ENCODE data around the gene PDCL2. TPM values are rescaled to one million over a fixed set of nuclear protein-coding genes. Genes with fewer than 3 reads are reported as not detected.

The PDCL2 gene
- total and polyA plus RNA-seq, 2 donors (not counting 1 experiment from before 2014, with no cell fraction given), result not detected

DNA sequence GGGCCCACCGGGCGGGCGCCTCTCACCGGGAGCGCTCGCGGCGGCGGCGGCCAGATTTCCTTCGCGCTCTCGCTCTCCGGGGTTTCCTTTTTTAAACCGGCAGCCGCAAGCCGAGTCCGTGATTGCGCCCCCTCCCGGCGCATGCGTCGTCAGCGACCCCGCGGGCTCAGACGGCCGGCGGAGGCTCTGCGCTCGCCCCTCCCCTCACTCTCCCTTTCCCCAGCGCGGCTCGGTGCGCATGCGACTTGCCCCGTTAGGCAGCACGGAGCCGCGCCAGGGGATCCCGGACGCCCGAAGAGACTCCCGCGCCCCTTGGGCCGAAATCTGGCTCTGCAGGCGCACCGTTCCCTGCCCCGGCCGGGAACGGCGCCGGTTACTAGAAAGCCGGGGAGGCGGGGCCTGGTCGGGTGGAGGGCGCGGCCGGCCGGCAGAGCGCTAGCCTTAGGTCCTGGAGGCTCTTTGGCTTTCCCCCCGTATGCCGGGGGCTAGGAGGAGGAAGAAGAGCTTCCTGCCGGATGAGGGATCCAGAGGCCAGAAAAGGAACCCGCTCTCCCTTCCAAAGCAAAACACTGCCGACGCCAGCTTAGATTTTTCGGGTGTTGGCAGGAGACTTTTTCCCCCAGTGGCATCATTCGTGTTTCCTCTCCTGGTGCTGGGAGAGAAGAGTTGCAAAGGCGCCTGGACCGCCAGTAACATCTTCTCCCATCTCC lies 45.1 kb downstream of the PDCL2 start, which contains the start of gene CLOCK:
Gene CLOCK, minus strand, starts transcription at position 154 of the 710 bp plus-strand sequence. CDS start 64,124 bp downstream, outside the sequence.
- DNase-seq (ENCODE audit: low read depth in 2 of 2), result peak; percentile 85 to 91
- TF ChIP-seq EZH2 (IDR thresholded peaks at IDR 0.05; ENCODE audit: low read length, missing control alignments), result no peak
- TF ChIP-seq, protein P1, sequence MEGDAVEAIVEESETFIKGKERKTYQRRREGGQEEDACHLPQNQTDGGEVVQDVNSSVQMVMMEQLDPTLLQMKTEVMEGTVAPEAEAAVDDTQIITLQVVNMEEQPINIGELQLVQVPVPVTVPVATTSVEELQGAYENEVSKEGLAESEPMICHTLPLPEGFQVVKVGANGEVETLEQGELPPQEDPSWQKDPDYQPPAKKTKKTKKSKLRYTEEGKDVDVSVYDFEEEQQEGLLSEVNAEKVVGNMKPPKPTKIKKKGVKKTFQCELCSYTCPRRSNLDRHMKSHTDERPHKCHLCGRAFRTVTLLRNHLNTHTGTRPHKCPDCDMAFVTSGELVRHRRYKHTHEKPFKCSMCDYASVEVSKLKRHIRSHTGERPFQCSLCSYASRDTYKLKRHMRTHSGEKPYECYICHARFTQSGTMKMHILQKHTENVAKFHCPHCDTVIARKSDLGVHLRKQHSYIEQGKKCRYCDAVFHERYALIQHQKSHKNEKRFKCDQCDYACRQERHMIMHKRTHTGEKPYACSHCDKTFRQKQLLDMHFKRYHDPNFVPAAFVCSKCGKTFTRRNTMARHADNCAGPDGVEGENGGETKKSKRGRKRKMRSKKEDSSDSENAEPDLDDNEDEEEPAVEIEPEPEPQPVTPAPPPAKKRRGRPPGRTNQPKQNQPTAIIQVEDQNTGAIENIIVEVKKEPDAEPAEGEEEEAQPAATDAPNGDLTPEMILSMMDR (conservative IDR thresholded peaks at IDR 0.05 in 1 of 2, IDR thresholded peaks at IDR 0.05 in 1 of 2; ENCODE audit: low read depth in 1 of 2, low read length in 2 of 2), result peak; percentile 34 to 36
- H3K9me3 ChIP-seq (ENCODE audit: control insufficient read depth, insufficient read depth, low read depth, low read length), result no peaks in the 10 kb centered on the region
- H3K27me3 ChIP-seq (ENCODE audit: control insufficient read depth, insufficient read depth, low read length), result no peaks in the 10 kb centered on the region
- no peaks in the 10 kb centered on the region for H3K36me3 ChIP-seq (ENCODE audit: control insufficient read depth, insufficient read depth, low read length)
- H3K9ac ChIP-seq (ENCODE audit: insufficient read depth, low read length), result peak within 1 kb of the TSS; percentile 81
- no peaks in the 10 kb centered on the region for H4K20me1 ChIP-seq (ENCODE audit: control insufficient read depth, extremely low read depth, insufficient read depth, low read length)
- H3K4me3 ChIP-seq (replicated peaks in 1 of 4; ENCODE audit: control extremely low read depth in 1 of 4, insufficient read depth in 1 of 4, low read depth in 3 of 4, low read length in 4 of 4), result peak within 1 kb of the TSS; percentile 52 to 94 (median 75)
- peak within 1 kb of the TSS; percentile 73 for H3K27ac ChIP-seq (ENCODE audit: insufficient read depth, low read length)
- H3K4me2 ChIP-seq (ENCODE audit: extremely low read depth, insufficient read depth, low read length), result peak within 1 kb of the TSS; percentile 42
- H3K79me2 ChIP-seq (ENCODE audit: control insufficient read depth, insufficient read depth, low read length), result peaks cover 30% of the 10 kb centered on the region
- H3K4me1 ChIP-seq (ENCODE audit: control insufficient read depth, extremely low read depth, insufficient read depth, low read length), result peaks cover 13% of the 10 kb centered on the region
- H2AFZ ChIP-seq (ENCODE audit: low read length), result peak within 1 kb of the TSS; percentile 43

DNA sequence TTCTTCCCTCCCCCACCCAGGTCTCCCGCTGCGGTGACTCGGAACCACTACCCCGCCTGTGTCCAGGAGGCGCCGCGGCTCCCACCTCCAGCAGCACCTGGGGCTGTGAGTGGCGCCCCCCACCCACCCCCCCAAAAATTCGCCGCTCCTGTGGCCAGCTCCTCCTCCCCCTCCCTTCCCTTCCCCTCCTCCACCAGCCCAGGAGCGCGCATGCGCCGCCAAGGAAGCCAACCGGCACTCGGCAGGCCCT lies 45.6 kb downstream of the PDCL2 start:
- Histone ChIP-seq H3K4me3 (replicated peaks in 1 of 4; ENCODE audit: control extremely low read depth in 1 of 4, insufficient read depth in 1 of 4, low read depth in 3 of 4, low read length in 4 of 4) (peak overlapping the region; percentile 52 to 94 (median 75)), H3K27me3 (ENCODE audit: control insufficient read depth, insufficient read depth, low read length) (no peaks in the 10 kb centered on the region), H3K27ac (ENCODE audit: insufficient read depth, low read length) (peak overlapping the region; percentile 73), H4K20me1 (ENCODE audit: control insufficient read depth, extremely low read depth, insufficient read depth, low read length) (no peaks in the 10 kb centered on the region), H3K4me2 (ENCODE audit: extremely low read depth, insufficient read depth, low read length) (no peak overlapping the region), H2AFZ (ENCODE audit: low read length) (no peak overlapping the region), H3K9me3 (ENCODE audit: control insufficient read depth, insufficient read depth, low read depth, low read length) (no peaks in the 10 kb centered on the region), H3K9ac (ENCODE audit: insufficient read depth, low read length) (peak overlapping the region; percentile 81), H3K79me2 (ENCODE audit: control insufficient read depth, insufficient read depth, low read length) (peaks cover 35% of the 10 kb centered on the region), H3K36me3 (ENCODE audit: control insufficient read depth, insufficient read depth, low read length) (no peaks in the 10 kb centered on the region), H3K4me1 (ENCODE audit: control insufficient read depth, extremely low read depth, insufficient read depth, low read length) (peaks cover 13% of the 10 kb centered on the region)
- TF ChIP-seq, protein P1 (conservative IDR thresholded peaks at IDR 0.05 in 1 of 2, IDR thresholded peaks at IDR 0.05 in 1 of 2; ENCODE audit: low read depth in 1 of 2, low read length in 2 of 2), result no peak
- TF ChIP-seq EZH2 (IDR thresholded peaks at IDR 0.05; ENCODE audit: low read length, missing control alignments), result no peak
- DNase-seq (ENCODE audit: low read depth in 2 of 2), result no peak

DNA sequence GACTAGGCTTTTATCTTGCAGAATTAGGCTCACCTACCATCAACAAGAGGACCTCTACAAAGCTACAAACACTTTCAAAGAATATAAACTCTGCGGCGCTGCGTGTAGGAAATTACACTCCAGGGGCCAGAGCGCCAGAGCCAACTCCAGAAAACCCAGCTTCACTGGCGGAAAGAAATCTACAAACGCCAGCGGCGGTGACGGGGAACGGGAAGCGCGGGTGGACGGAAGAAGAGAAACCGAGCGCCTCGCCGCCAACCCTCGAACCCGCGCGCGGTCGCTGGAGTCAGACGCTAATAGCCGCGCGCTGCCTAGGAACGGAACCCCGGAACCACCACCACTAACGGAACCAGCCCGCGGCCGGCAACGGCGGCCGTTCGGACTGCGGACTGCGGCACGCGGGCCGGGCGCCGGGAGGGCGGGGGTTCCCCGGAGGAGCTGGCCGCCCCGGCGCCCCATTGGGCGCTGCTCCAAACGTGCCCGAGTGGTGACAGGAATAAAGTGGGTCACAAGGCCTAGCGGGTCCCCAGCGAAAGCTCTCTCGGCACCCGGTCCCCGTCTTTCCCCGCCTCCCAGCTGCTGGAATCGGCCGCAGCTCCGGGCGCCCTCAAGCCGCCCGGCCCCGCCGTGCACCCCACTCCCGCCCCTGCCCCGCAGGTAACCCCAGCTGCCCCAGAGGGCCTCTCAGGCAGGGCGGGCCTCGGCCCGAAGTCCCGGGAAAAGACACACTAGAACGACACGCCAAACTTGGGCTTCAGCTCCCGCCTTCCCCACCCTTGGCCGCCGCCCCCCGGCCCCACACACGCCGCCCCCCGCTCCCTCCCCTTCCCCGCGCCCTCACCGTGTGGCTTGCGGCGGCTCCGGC lies 46.2 kb downstream of the PDCL2 start:
- Histone ChIP-seq H3K4me1 (ENCODE audit: control insufficient read depth, extremely low read depth, insufficient read depth, low read length) (peaks cover 13% of the 10 kb centered on the region), H3K36me3 (ENCODE audit: control insufficient read depth, insufficient read depth, low read length) (no peaks in the 10 kb centered on the region), H2AFZ (ENCODE audit: low read length) (peak overlapping the region; percentile 45), H4K20me1 (ENCODE audit: control insufficient read depth, extremely low read depth, insufficient read depth, low read length) (no peaks in the 10 kb centered on the region), H3K9ac (ENCODE audit: insufficient read depth, low read length) (peak overlapping the region; percentile 79), H3K79me2 (ENCODE audit: control insufficient read depth, insufficient read depth, low read length) (peaks cover 39% of the 10 kb centered on the region), H3K4me2 (ENCODE audit: extremely low read depth, insufficient read depth, low read length) (peak overlapping the region; percentile 84), H3K27ac (ENCODE audit: insufficient read depth, low read length) (peak overlapping the region; percentile 67), H3K9me3 (ENCODE audit: control insufficient read depth, insufficient read depth, low read depth, low read length) (no peaks in the 10 kb centered on the region), H3K4me3 (replicated peaks in 1 of 4; ENCODE audit: control extremely low read depth in 1 of 4, insufficient read depth in 1 of 4, low read depth in 3 of 4, low read length in 4 of 4) (peak overlapping the region; percentile 43 to 94 (median 75)), H3K27me3 (ENCODE audit: control insufficient read depth, insufficient read depth, low read length) (no peaks in the 10 kb centered on the region)
- TF ChIP-seq, protein P1 (conservative IDR thresholded peaks at IDR 0.05 in 1 of 2, IDR thresholded peaks at IDR 0.05 in 1 of 2; ENCODE audit: low read depth in 1 of 2, low read length in 2 of 2), result no peak
- TF ChIP-seq EZH2 (IDR thresholded peaks at IDR 0.05; ENCODE audit: low read length, missing control alignments), result no peak
- peak; percentile 63 to 75 for DNase-seq (ENCODE audit: low read depth in 2 of 2)
